ENCODE measurements around the gene SETD9.

The SETD9 gene

DNA sequence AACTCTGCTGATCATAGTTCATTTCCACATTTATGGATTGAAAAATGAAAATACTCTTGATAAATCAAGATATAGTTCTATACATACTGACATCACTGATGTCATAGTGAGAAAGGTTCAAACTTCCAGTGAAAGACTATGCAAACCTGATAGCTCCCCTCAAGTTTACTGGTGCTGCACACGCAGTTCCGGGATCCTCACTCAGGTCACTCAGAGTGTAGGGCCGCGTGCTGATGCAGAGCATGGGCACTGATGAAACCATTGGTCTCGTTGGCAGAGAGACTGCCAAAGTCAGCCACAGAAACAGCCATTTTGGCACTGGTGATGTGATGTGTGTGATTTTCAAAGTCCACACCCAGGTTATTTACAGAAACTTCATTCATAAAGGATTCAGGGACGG is 13.5 kb downstream of the SETD9 start:
- TF ChIP-seq ZFP3 (CRISPR knock-in tag; IDR thresholded peaks at IDR 0.05): no peak
- no peak for TF ChIP-seq CSDC2 (CRISPR knock-in tag; IDR thresholded peaks at IDR 0.05)
- TF ChIP-seq, protein P1, sequence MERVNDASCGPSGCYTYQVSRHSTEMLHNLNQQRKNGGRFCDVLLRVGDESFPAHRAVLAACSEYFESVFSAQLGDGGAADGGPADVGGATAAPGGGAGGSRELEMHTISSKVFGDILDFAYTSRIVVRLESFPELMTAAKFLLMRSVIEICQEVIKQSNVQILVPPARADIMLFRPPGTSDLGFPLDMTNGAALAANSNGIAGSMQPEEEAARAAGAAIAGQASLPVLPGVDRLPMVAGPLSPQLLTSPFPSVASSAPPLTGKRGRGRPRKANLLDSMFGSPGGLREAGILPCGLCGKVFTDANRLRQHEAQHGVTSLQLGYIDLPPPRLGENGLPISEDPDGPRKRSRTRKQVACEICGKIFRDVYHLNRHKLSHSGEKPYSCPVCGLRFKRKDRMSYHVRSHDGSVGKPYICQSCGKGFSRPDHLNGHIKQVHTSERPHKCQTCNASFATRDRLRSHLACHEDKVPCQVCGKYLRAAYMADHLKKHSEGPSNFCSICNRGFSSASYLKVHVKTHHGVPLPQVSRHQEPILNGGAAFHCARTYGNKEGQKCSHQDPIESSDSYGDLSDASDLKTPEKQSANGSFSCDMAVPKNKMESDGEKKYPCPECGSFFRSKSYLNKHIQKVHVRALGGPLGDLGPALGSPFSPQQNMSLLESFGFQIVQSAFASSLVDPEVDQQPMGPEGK (CRISPR knock-in tag; IDR thresholded peaks at IDR 0.05; ENCODE audit: borderline replicate concordance): no peak
- TF ChIP-seq, protein P2, sequence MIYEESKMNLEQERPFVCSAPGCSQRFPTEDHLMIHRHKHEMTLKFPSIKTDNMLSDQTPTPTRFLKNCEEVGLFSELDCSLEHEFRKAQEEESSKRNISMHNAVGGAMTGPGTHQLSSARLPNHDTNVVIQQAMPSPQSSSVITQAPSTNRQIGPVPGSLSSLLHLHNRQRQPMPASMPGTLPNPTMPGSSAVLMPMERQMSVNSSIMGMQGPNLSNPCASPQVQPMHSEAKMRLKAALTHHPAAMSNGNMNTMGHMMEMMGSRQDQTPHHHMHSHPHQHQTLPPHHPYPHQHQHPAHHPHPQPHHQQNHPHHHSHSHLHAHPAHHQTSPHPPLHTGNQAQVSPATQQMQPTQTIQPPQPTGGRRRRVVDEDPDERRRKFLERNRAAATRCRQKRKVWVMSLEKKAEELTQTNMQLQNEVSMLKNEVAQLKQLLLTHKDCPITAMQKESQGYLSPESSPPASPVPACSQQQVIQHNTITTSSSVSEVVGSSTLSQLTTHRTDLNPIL (CRISPR knock-in tag; IDR thresholded peaks at IDR 0.05; ENCODE audit: low read depth): no peak
- no peak for TF ChIP-seq TOX (CRISPR knock-in tag; IDR thresholded peaks at IDR 0.05; ENCODE audit: borderline replicate concordance)
- no peak for TF ChIP-seq ZC3H10 (CRISPR knock-in tag; IDR thresholded peaks at IDR 0.05)
- TF ChIP-seq ZNF8 (CRISPR knock-in tag; IDR thresholded peaks at IDR 0.05): no peak
- no peak for TF ChIP-seq ZFP30 (CRISPR knock-in tag; IDR thresholded peaks at IDR 0.05)
- no peak for TF ChIP-seq ZNF565 (CRISPR knock-in tag; conservative IDR thresholded peaks at IDR 0.05; ENCODE audit: low read depth)
- no peak for ATAC-seq

DNA sequence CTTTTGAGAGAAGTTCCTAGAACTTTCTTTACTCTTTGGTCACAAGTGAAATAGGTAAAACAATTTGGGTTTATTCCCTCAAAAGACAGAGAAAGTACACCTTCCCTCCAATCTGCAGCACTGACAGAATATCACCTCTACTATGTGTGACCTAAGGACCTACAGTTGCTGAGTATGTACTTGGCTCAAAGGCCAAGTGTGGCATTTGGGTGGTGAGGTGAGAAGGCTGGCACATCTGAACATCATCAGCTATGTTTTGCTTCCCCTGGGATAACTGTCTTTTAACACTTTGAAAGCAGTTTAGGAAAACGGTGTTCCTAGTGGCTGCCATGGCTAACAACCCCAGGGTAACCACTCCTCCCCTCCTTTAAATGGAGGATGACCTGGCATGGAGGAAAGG is 24.9 kb downstream of the SETD9 start:
- ATAC-seq: no peak
- TF ChIP-seq ESRRG (CRISPR knock-in tag; IDR thresholded peaks at IDR 0.05) (no peak), ARNTL (CRISPR knock-in tag; IDR thresholded peaks at IDR 0.05; ENCODE audit: borderline replicate concordance, low read depth) (no peak), ZNF565 (CRISPR knock-in tag; conservative IDR thresholded peaks at IDR 0.05; ENCODE audit: low read depth) (no peak)

DNA sequence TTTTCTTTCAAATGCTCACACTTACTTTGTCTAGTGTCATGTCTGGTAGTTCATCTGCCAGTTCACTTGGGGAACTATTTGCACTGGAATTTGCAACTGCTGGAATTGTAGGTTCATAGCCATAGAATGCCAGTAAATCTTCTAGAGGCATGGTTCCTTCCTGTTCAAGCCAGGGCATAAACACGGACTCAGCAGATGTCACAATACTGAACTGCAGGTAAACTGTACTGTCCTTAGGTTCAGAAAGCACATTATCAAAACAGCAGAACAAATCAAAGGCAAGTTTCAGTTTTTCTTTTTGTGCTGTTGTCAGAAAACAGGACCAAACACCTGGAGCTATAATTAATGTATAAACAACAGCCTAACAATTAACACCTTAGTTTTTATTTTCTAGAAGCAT is 29.5 kb downstream of the SETD9 start:
- ATAC-seq: no peak
- no peak for TF ChIP-seq ZFP3 (CRISPR knock-in tag; IDR thresholded peaks at IDR 0.05)
- TF ChIP-seq TOX (CRISPR knock-in tag; IDR thresholded peaks at IDR 0.05; ENCODE audit: borderline replicate concordance): no peak
- TF ChIP-seq, protein P3, sequence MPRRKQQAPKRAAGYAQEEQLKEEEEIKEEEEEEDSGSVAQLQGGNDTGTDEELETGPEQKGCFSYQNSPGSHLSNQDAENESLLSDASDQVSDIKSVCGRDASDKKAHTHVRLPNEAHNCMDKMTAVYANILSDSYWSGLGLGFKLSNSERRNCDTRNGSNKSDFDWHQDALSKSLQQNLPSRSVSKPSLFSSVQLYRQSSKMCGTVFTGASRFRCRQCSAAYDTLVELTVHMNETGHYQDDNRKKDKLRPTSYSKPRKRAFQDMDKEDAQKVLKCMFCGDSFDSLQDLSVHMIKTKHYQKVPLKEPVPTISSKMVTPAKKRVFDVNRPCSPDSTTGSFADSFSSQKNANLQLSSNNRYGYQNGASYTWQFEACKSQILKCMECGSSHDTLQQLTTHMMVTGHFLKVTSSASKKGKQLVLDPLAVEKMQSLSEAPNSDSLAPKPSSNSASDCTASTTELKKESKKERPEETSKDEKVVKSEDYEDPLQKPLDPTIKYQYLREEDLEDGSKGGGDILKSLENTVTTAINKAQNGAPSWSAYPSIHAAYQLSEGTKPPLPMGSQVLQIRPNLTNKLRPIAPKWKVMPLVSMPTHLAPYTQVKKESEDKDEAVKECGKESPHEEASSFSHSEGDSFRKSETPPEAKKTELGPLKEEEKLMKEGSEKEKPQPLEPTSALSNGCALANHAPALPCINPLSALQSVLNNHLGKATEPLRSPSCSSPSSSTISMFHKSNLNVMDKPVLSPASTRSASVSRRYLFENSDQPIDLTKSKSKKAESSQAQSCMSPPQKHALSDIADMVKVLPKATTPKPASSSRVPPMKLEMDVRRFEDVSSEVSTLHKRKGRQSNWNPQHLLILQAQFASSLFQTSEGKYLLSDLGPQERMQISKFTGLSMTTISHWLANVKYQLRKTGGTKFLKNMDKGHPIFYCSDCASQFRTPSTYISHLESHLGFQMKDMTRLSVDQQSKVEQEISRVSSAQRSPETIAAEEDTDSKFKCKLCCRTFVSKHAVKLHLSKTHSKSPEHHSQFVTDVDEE (CRISPR knock-in tag; IDR thresholded peaks at IDR 0.05): no peak
- TF ChIP-seq ARNTL (CRISPR knock-in tag; IDR thresholded peaks at IDR 0.05; ENCODE audit: borderline replicate concordance, low read depth): no peak
- TF ChIP-seq BACH2 (CRISPR knock-in tag; IDR thresholded peaks at IDR 0.05; ENCODE audit: borderline replicate concordance): no peak
- TF ChIP-seq RARB (CRISPR knock-in tag; IDR thresholded peaks at IDR 0.05): no peak
- TF ChIP-seq, protein P2 (CRISPR knock-in tag; IDR thresholded peaks at IDR 0.05; ENCODE audit: low read depth): no peak
- TF ChIP-seq, protein P4, sequence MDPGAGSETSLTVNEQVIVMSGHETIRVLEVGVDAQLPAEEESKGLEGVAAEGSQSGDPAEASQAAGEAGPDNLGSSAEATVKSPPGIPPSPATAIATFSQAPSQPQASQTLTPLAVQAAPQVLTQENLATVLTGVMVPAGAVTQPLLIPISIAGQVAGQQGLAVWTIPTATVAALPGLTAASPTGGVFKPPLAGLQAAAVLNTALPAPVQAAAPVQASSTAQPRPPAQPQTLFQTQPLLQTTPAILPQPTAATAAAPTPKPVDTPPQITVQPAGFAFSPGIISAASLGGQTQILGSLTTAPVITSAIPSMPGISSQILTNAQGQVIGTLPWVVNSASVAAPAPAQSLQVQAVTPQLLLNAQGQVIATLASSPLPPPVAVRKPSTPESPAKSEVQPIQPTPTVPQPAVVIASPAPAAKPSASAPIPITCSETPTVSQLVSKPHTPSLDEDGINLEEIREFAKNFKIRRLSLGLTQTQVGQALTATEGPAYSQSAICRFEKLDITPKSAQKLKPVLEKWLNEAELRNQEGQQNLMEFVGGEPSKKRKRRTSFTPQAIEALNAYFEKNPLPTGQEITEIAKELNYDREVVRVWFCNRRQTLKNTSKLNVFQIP (CRISPR knock-in tag; IDR thresholded peaks at IDR 0.05; ENCODE audit: borderline replicate concordance, low read depth): no peak
- no peak for TF ChIP-seq OSR1 (CRISPR knock-in tag; IDR thresholded peaks at IDR 0.05)
- TF ChIP-seq PPARA (CRISPR knock-in tag; IDR thresholded peaks at IDR 0.05; ENCODE audit: borderline replicate concordance): no peak

DNA sequence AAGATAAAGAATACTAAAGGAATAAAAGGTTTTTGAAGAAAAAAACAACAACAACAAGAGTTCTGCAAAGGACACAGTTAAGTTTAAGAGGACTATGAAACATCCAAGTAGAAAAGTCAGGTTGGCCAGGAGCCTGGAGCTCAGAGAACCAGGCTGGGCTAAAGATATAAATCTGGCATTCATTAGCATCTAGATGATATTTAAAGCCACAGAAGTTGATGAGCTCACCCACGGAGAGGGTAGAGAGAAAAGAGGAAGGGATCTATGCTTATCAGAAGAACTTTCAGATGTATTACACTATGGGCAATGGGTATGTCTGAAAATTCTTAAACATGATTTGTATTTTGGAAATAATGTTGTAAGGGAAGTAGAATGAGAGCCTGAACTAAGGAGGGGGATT is 32.6 kb downstream of the SETD9 start:
- TF ChIP-seq SNAI2 (CRISPR knock-in tag; IDR thresholded peaks at IDR 0.05): no peak
- TF ChIP-seq, protein P5, sequence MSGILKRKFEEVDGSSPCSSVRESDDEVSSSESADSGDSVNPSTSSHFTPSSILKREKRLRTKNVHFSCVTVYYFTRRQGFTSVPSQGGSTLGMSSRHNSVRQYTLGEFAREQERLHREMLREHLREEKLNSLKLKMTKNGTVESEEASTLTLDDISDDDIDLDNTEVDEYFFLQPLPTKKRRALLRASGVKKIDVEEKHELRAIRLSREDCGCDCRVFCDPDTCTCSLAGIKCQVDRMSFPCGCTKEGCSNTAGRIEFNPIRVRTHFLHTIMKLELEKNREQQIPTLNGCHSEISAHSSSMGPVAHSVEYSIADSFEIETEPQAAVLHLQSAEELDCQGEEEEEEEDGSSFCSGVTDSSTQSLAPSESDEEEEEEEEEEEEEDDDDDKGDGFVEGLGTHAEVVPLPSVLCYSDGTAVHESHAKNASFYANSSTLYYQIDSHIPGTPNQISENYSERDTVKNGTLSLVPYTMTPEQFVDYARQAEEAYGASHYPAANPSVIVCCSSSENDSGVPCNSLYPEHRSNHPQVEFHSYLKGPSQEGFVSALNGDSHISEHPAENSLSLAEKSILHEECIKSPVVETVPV (CRISPR knock-in tag; IDR thresholded peaks at IDR 0.05): no peak
- TF ChIP-seq TOX (CRISPR knock-in tag; IDR thresholded peaks at IDR 0.05; ENCODE audit: borderline replicate concordance): no peak
- TF ChIP-seq ZNF565 (CRISPR knock-in tag; conservative IDR thresholded peaks at IDR 0.05; ENCODE audit: low read depth): no peak
- TF ChIP-seq, protein P1 (CRISPR knock-in tag; IDR thresholded peaks at IDR 0.05; ENCODE audit: borderline replicate concordance): no peak
- no peak for TF ChIP-seq RARB (CRISPR knock-in tag; IDR thresholded peaks at IDR 0.05)
- no peak for TF ChIP-seq ZFP30 (CRISPR knock-in tag; IDR thresholded peaks at IDR 0.05)
- TF ChIP-seq ZC3H10 (CRISPR knock-in tag; IDR thresholded peaks at IDR 0.05): no peak
- ATAC-seq: peak; percentile 100
